Activated T-cell treated with anti-CD3 and anti-CD28 coated beads, Interleukin-2, amount 50 U/mL, for 72 hours (primary cell): ENCODE measurements around the gene EPHX1. TPM values are rescaled to one million over a fixed set of nuclear protein-coding genes. Genes with fewer than 3 reads are reported as not detected.
A peak's percentile ranks its signal among the peaks of the same experiment; 100 is the strongest.
"Not testable (repeated sequence)": the region's sequence is repeated elsewhere in the genome, so short reads cannot be mapped to it uniquely, and the experiment has no call there.

ENCODE experiments used
- ATAC-seq, 2 donors: fragments of 150-1000 bp; cut with Tn5 transposase; replicated peaks in 1 of 2; 2 replicates each; pipeline ENCODE4 v1.10.0; 2021; ENCODE audit warnings: moderate library complexity in 2 of 2, mild to moderate bottlenecking in 1 of 2
- DNase-seq, 2 donors: peaks; one replicate each; pipeline ENCODE4 v3.0.0; 2021 to 2022; ENCODE audit warnings: mixed read lengths in 1 of 2
- H3K27ac Mint-ChIP-seq: one replicate; pipeline ENCODE4 v1.8.0; 2022; ENCODE audit warnings: mild to moderate bottlenecking, moderate library complexity, mixed read lengths
- H3K27me3 Mint-ChIP-seq: one replicate; pipeline ENCODE4 v1.8.0; 2022; ENCODE audit warnings: low read depth, mixed read lengths
- H3K36me3 Mint-ChIP-seq, 2 donors: one replicate each; pipeline ENCODE4 v1.8.0; 2022; ENCODE audit warnings: mixed read lengths in 2 of 2, mild to moderate bottlenecking in 1 of 2; ENCODE audit not compliant: insufficient read depth in 2 of 2
- H3K4me1 Mint-ChIP-seq: one replicate; pipeline ENCODE4 v1.8.0; 2022; ENCODE audit warnings: low read depth, mixed read lengths
- H3K4me3 Mint-ChIP-seq, 2 donors: one replicate each; pipeline ENCODE4 v1.8.0; 2022; ENCODE audit warnings: mild to moderate bottlenecking in 2 of 2, mixed read lengths in 2 of 2, moderate library complexity in 2 of 2
- H3K9me3 Mint-ChIP-seq, 2 donors: one replicate each; pipeline ENCODE4 v1.8.0; 2022; ENCODE audit warnings: mixed read lengths in 2 of 2
- total RNA-seq, 2 donors: library from RNA; stranded (reverse); gene quantifications; one replicate each; pipeline ENCODE4 v1.2.3, GENCODE V29; 2022

EPHX1 gene
- total RNA-seq, 2 donors from 2014 or later: 2.6 to 3.8 TPM

GRCh38 chr1:225827076-225827475 is 17.2 kb downstream of the EPHX1 start:
- Mint-ChIP-seq H3K27ac (no peak overlapping the region), H3K4me3 (no peak overlapping the region), H3K4me1 (no peaks in the 10 kb centered on the region), H3K36me3 (no peaks in the 10 kb centered on the region), H3K9me3 (no peaks in the 10 kb centered on the region), H3K27me3 (no peaks in the 10 kb centered on the region)
- DNase-seq (no peak), ATAC-seq (no peak)

GRCh38 chr1:225828706-225829345 is 18.9 kb downstream of the EPHX1 start:
- H3K27me3 Mint-ChIP-seq: no peaks in the 10 kb centered on the region
- H3K9me3 Mint-ChIP-seq: no peaks in the 10 kb centered on the region
- ATAC-seq (no peak), DNase-seq (no peak)
- no peak overlapping the region for H3K27ac Mint-ChIP-seq
- H3K36me3 Mint-ChIP-seq: no peaks in the 10 kb centered on the region
- H3K4me1 Mint-ChIP-seq: no peaks in the 10 kb centered on the region
- no peak overlapping the region for H3K4me3 Mint-ChIP-seq

- no peaks in the 10 kb centered on the region for H3K27me3 Mint-ChIP-seq
- no peak for DNase-seq
- no peaks in the 10 kb centered on the region for H3K9me3 Mint-ChIP-seq
- H3K27ac Mint-ChIP-seq: no peak overlapping the region
- H3K4me3 Mint-ChIP-seq: no peak overlapping the region
- H3K4me1 Mint-ChIP-seq: no peaks in the 10 kb centered on the region
- ATAC-seq: no peak
- peaks cover 0 to 2% of the 10 kb centered on the region in 2 donors for H3K36me3 Mint-ChIP-seq
Measured at GRCh38 chr1:225830841-225831240, 20.9 kb downstream of the EPHX1 start.

- ATAC-seq: no peak
- Mint-ChIP-seq H3K4me3 (no peak overlapping the region), H3K9me3 (no peaks in the 10 kb centered on the region), H3K27ac (no peak overlapping the region), H3K27me3 (no peaks in the 10 kb centered on the region), H3K36me3 (peaks cover 0 to 2% of the 10 kb centered on the region in 2 donors), H3K4me1 (no peaks in the 10 kb centered on the region)
- no peak for DNase-seq
Measured at GRCh38 chr1:225834417-225835329, 24.7 kb downstream of the EPHX1 start.

- H3K4me1 Mint-ChIP-seq: peaks cover 3% of the 10 kb centered on the region
- DNase-seq: no peak
- H3K27me3 Mint-ChIP-seq: no peaks in the 10 kb centered on the region
- H3K27ac Mint-ChIP-seq: no peak overlapping the region
- no peak for ATAC-seq
- no peaks in the 10 kb centered on the region for H3K9me3 Mint-ChIP-seq
- H3K36me3 Mint-ChIP-seq: peaks cover 0 to 2% of the 10 kb centered on the region in 2 donors
- H3K4me3 Mint-ChIP-seq: no peak overlapping the region
Measured at GRCh38 chr1:225835856-225836255, 25.9 kb downstream of the EPHX1 start.

GRCh38 chr1:225836296-225836695 is 26.4 kb downstream of the EPHX1 start:
- H3K4me1 Mint-ChIP-seq, ATAC-seq, H3K27ac Mint-ChIP-seq, DNase-seq, H3K4me3 Mint-ChIP-seq, H3K36me3 Mint-ChIP-seq, H3K9me3 Mint-ChIP-seq, H3K27me3 Mint-ChIP-seq: not testable (repeated sequence)

- Mint-ChIP-seq H3K4me3 (no peak overlapping the region), H3K36me3 (peaks cover 0 to 2% of the 10 kb centered on the region in 2 donors), H3K9me3 (no peaks in the 10 kb centered on the region), H3K27me3 (no peaks in the 10 kb centered on the region), H3K27ac (no peak overlapping the region), H3K4me1 (peaks cover 8% of the 10 kb centered on the region)
- no peak for DNase-seq
- no peak for ATAC-seq
Measured at GRCh38 chr1:225838793-225839192, 28.9 kb downstream of the EPHX1 start.

GRCh38 chr1:225840223-225840610 is 30.3 kb downstream of the EPHX1 start:
- Mint-ChIP-seq H3K27ac (no peak overlapping the region), H3K9me3 (no peaks in the 10 kb centered on the region), H3K27me3 (no peaks in the 10 kb centered on the region), H3K36me3 (peaks cover 0 to 2% of the 10 kb centered on the region in 2 donors), H3K4me1 (peaks cover 8% of the 10 kb centered on the region), H3K4me3 (no peak overlapping the region)
- no peak for ATAC-seq
- no peak for DNase-seq

- DNase-seq (no peak), ATAC-seq (no peak)
- Mint-ChIP-seq H3K36me3 (no peaks in the 10 kb centered on the region), H3K27ac (peak overlapping the region; percentile 21), H3K27me3 (no peaks in the 10 kb centered on the region), H3K4me1 (peaks cover 8% of the 10 kb centered on the region), H3K9me3 (no peaks in the 10 kb centered on the region), H3K4me3 (no peak overlapping the region)
Measured at GRCh38 chr1:225840713-225841112, 30.8 kb downstream of the EPHX1 start.

- H3K4me1 Mint-ChIP-seq: peaks cover 8% of the 10 kb centered on the region
- DNase-seq (no peak), ATAC-seq (peak; percentile 22 to 35)
- H3K27ac Mint-ChIP-seq: no peak overlapping the region
- H3K36me3 Mint-ChIP-seq: no peaks in the 10 kb centered on the region
- H3K27me3 Mint-ChIP-seq: no peaks in the 10 kb centered on the region
- no peaks in the 10 kb centered on the region for H3K9me3 Mint-ChIP-seq
- no peak overlapping the region for H3K4me3 Mint-ChIP-seq
Measured at GRCh38 chr1:225842074-225842473, 32.1 kb downstream of the EPHX1 start.

- H3K4me1 Mint-ChIP-seq: peaks cover 10% of the 10 kb centered on the region
- H3K27ac Mint-ChIP-seq: no peak overlapping the region
- H3K9me3 Mint-ChIP-seq: no peaks in the 10 kb centered on the region
- H3K36me3 Mint-ChIP-seq: no peaks in the 10 kb centered on the region
- no peaks in the 10 kb centered on the region for H3K27me3 Mint-ChIP-seq
- no peak overlapping the region for H3K4me3 Mint-ChIP-seq
- DNase-seq: no peak
- ATAC-seq: no peak
Measured at GRCh38 chr1:225842788-225843425, 33.0 kb downstream of the EPHX1 start.

GRCh38 chr1:225843426-225843795 is 33.5 kb downstream of the EPHX1 start:
- peaks cover 15% of the 10 kb centered on the region for H3K4me1 Mint-ChIP-seq
- no peak overlapping the region for H3K27ac Mint-ChIP-seq
- H3K27me3 Mint-ChIP-seq: no peaks in the 10 kb centered on the region
- no peak for ATAC-seq
- H3K9me3 Mint-ChIP-seq: no peaks in the 10 kb centered on the region
- H3K4me3 Mint-ChIP-seq: no peak overlapping the region
- no peaks in the 10 kb centered on the region for H3K36me3 Mint-ChIP-seq
- DNase-seq: no peak
